ENCODE data around the gene HAUS7.

- TF ChIP-seq CTCF (IDR thresholded peaks at IDR 0.05; ENCODE audit: low read depth, low read length, poor library complexity, severe bottlenecking) (no peak), EZH2phosphoT487 (IDR thresholded peaks at IDR 0.05; ENCODE audit: borderline replicate concordance, low read length) (no peak)
Observed at GRCh38 chrX:153499876-153500275, 29.5 kb upstream of the HAUS7 start.
